Measurements from ENCODE around the gene PTPRO. TPM values are rescaled to one million over a fixed set of nuclear protein-coding genes. Genes with fewer than 3 reads are reported as not detected.

PTPRO gene
- total RNA-seq, 1 experiment from 2014 or later = not detected

- ChIA-PET CTCF (no interaction called here), POLR2A (ENCODE audit: unreplicated experiment) (no interaction called here)
- intact Hi-C loops (cut with micrococcal nuclease) = no loop called here
- no peak overlapping the region for H3K4me2 ChIP-seq (ENCODE audit: low read length)
- no peaks in the 10 kb centered on the region for H3K9me3 ChIP-seq (ENCODE audit: low read length)
- ATAC-seq (no peak), DNase-seq (no peak)
- no TSS peak for BruUV-seq (replicated peaks)
- H4K20me1 ChIP-seq (ENCODE audit: low read length) = no peaks in the 10 kb centered on the region
- no peaks in the 10 kb centered on the region for H3K9me2 ChIP-seq (replicated peaks; ENCODE audit: low read length)
- H3K4me1 ChIP-seq (ENCODE audit: insufficient read depth, low read length) = peaks cover 18% of the 10 kb centered on the region
- H2AFZ ChIP-seq (ENCODE audit: low read length) = no peak overlapping the region
- no peaks in the 10 kb centered on the region for H3K27me3 ChIP-seq (ENCODE audit: low read length)
- peaks cover 3% of the 10 kb centered on the region for H3F3A ChIP-seq (ENCODE audit: low read length, unreplicated experiment)
- H3K9ac ChIP-seq (ENCODE audit: low read length) = no peak overlapping the region
- H3K27ac ChIP-seq (ENCODE audit: low read length) = no peak overlapping the region
- no peaks in the 10 kb centered on the region for H3K36me3 ChIP-seq (ENCODE audit: low read depth, low read length)
- TF ChIP-seq EZH2 (IDR thresholded peaks at IDR 0.05; ENCODE audit: low read length, unreplicated experiment) = no peak
- no peak for TF ChIP-seq EZH2phosphoT487 (IDR thresholded peaks at IDR 0.05; ENCODE audit: borderline replicate concordance, low read length)
- no peak for TF ChIP-seq CTCF (conservative IDR thresholded peaks at IDR 0.05; ENCODE audit: low read depth, low read length)
- H3K4me3 ChIP-seq (ENCODE audit: low read length) = no peak overlapping the region
- no peaks in the 10 kb centered on the region for H3K79me2 ChIP-seq (ENCODE audit: low read length)
These were observed 283.7 kb downstream of the PTPRO start for GRCh38 chr12:15605881-15606590.

- Histone ChIP-seq H3K4me1 (ENCODE audit: insufficient read depth, low read length) (peaks cover 4% of the 10 kb centered on the region; the same call in 1 of the 2 replicates), H3K4me3 (ENCODE audit: low read length) (no peak overlapping the region), H4K20me1 (ENCODE audit: low read length) (no peaks in the 10 kb centered on the region), H3K79me2 (ENCODE audit: low read length) (no peaks in the 10 kb centered on the region), H3K27ac (ENCODE audit: low read length) (no peak overlapping the region), H3K36me3 (ENCODE audit: low read depth, low read length) (no peaks in the 10 kb centered on the region), H3K9me3 (ENCODE audit: low read length) (no peaks in the 10 kb centered on the region), H3F3A (ENCODE audit: low read length, unreplicated experiment) (no peaks in the 10 kb centered on the region), H3K9me2 (replicated peaks; ENCODE audit: low read length) (no peaks in the 10 kb centered on the region), H2AFZ (ENCODE audit: low read length) (no peak overlapping the region), H3K9ac (ENCODE audit: low read length) (no peak overlapping the region), H3K4me2 (ENCODE audit: low read length) (no peak overlapping the region), H3K27me3 (ENCODE audit: low read length) (no peaks in the 10 kb centered on the region)
- DNase-seq (no peak), ATAC-seq (no peak)
- POLR2A ChIA-PET (ENCODE audit: unreplicated experiment) = no interaction called here
- CTCF ChIA-PET = no interaction called here
- no TSS peak for BruUV-seq (replicated peaks)
- no peak for TF ChIP-seq EZH2 (IDR thresholded peaks at IDR 0.05; ENCODE audit: low read length, unreplicated experiment)
- TF ChIP-seq CTCF (conservative IDR thresholded peaks at IDR 0.05; ENCODE audit: low read depth, low read length) = no peak
- no peak for TF ChIP-seq EZH2phosphoT487 (IDR thresholded peaks at IDR 0.05; ENCODE audit: borderline replicate concordance, low read length)
- intact Hi-C loops (cut with micrococcal nuclease) = no loop called here
These were observed 286.1 kb downstream of the PTPRO start for GRCh38 chr12:15608406-15608805.

GRCh38 chr12:15608941-15609340 lies 286.6 kb downstream of the PTPRO start:
- no peak for ATAC-seq
- peaks cover 4% of the 10 kb centered on the region; the same call in 1 of the 2 replicates for H3K4me1 ChIP-seq (ENCODE audit: insufficient read depth, low read length)
- H3K27me3 ChIP-seq (ENCODE audit: low read length) = no peaks in the 10 kb centered on the region
- H3K4me3 ChIP-seq (ENCODE audit: low read length) = no peak overlapping the region
- H3K36me3 ChIP-seq (ENCODE audit: low read depth, low read length) = no peaks in the 10 kb centered on the region
- H3K9me3 ChIP-seq (ENCODE audit: low read length) = no peaks in the 10 kb centered on the region
- ChIA-PET POLR2A (ENCODE audit: unreplicated experiment) (no interaction called here), CTCF (no interaction called here)
- H3K9ac ChIP-seq (ENCODE audit: low read length) = no peak overlapping the region
- no TSS peak for BruUV-seq (replicated peaks)
- H2AFZ ChIP-seq (ENCODE audit: low read length) = no peak overlapping the region
- H3F3A ChIP-seq (ENCODE audit: low read length, unreplicated experiment) = no peaks in the 10 kb centered on the region
- no peak for DNase-seq
- intact Hi-C loops (cut with micrococcal nuclease) = no loop called here
- no peak overlapping the region for H3K27ac ChIP-seq (ENCODE audit: low read length)
- no peak overlapping the region for H3K4me2 ChIP-seq (ENCODE audit: low read length)
- H3K9me2 ChIP-seq (replicated peaks; ENCODE audit: low read length) = no peaks in the 10 kb centered on the region
- TF ChIP-seq EZH2phosphoT487 (IDR thresholded peaks at IDR 0.05; ENCODE audit: borderline replicate concordance, low read length) (no peak), EZH2 (IDR thresholded peaks at IDR 0.05; ENCODE audit: low read length, unreplicated experiment) (no peak), CTCF (conservative IDR thresholded peaks at IDR 0.05; ENCODE audit: low read depth, low read length) (no peak)
- H3K79me2 ChIP-seq (ENCODE audit: low read length) = no peaks in the 10 kb centered on the region
- no peaks in the 10 kb centered on the region for H4K20me1 ChIP-seq (ENCODE audit: low read length)
